Endothelial cell of umbilical vein (primary cell): ENCODE results near the gene VDAC2. TPM values are rescaled to one million over a fixed set of nuclear protein-coding genes. Genes with fewer than 3 reads are reported as not detected.

Experiments
- BruUV-seq: library from RNA; stranded (reverse); fragments of 400-500 nt; replicated peaks from 2 replicates; lab custom pipeline; 2021; lab: Mats Ljungman, UMichigan
- CTCF ChIA-PET: fragments of 300-600, 350-600 bp; sonication (Branson Sonifier 250); formaldehyde crosslinking; loops from one replicate; lab custom pipeline; 2021; ENCODE audit warnings: antibody characterized with exemption, inconsistent platforms; lab: Charles Lee
- POLR2A ChIA-PET: fragments of 300-600, 350-600 bp; sonication (Branson Sonifier 250); formaldehyde crosslinking; loops from one replicate; lab custom pipeline; 2021; ENCODE audit warnings: antibody characterized with exemption, inconsistent platforms; lab: Charles Lee
- DNase-seq: peaks from one replicate; pipeline ENCODE4 v3.0.0-alpha.2; 2011; ENCODE audit warnings: low read depth, low spot score
- FAIRE-seq: peaks from 2 replicates; lab custom pipeline; 2011; peaks lifted over from hg19 to GRCh38; lab: Jason Lieb, UNC
- H2AFZ ChIP-seq: 2 replicates; pipeline ENCODE4 v1.6.0; 2012; ENCODE audit warnings: low read depth, low read length, control low read depth, inconsistent platforms
- H3K27ac ChIP-seq: 2 replicates; pipeline ENCODE4 v1.5.1; 2011; ENCODE audit warnings: low read depth, mild to moderate bottlenecking, control low read depth, low read length, moderate library complexity; ENCODE audit not compliant: insufficient read depth
- H3K27me3 ChIP-seq, 2 experiments: 2 replicates each; pipeline versions ENCODE4 v1.6.0 to v1.6.1; 2011; ENCODE audit warnings: low read length in 2 of 2, mixed read lengths in 1 of 2; ENCODE audit not compliant: control insufficient read depth in 2 of 2, insufficient read depth in 2 of 2
- H3K36me3 ChIP-seq, 2 experiments: 2 replicates in 1 of 2; 3 replicates in 1 of 2; pipeline ENCODE4 v1.5.1; 2011; ENCODE audit warnings: low read length in 2 of 2, mild to moderate bottlenecking in 1 of 2, moderate library complexity in 1 of 2; ENCODE audit not compliant: control insufficient read depth in 2 of 2, insufficient read depth in 2 of 2; ENCODE audit errors: extremely low read depth in 1 of 2
- H3K4me1 ChIP-seq: 3 replicates; pipeline ENCODE4 v1.5.1; 2011; ENCODE audit warnings: mild to moderate bottlenecking, low read length; ENCODE audit not compliant: control insufficient read depth, insufficient read depth; ENCODE audit errors: extremely low read depth
- H3K4me2 ChIP-seq: 2 replicates; pipeline ENCODE4 v1.6.1; 2011; ENCODE audit warnings: low read length, control low read depth, mixed read lengths; ENCODE audit not compliant: insufficient read depth
- H3K4me3 ChIP-seq, 3 experiments: fragments of 200-600 bp in 1 of 3; sonication (generic), shearing (Covaris generic) in 1 of 3; replicated peaks in 1 of 3; 2 replicates each; pipeline ENCODE4 v1.5.1; 2011 to 2016; ENCODE audit warnings: control low read depth in 3 of 3, low read length in 3 of 3, mild to moderate bottlenecking in 2 of 3, inconsistent platforms in 1 of 3, low read depth in 1 of 3, moderate library complexity in 1 of 3; ENCODE audit not compliant: insufficient read depth in 1 of 3
- H3K79me2 ChIP-seq: 2 replicates; pipeline ENCODE4 v1.6.0; 2012; ENCODE audit warnings: low read length, inconsistent platforms; ENCODE audit not compliant: control insufficient read depth, insufficient read depth
- H3K9ac ChIP-seq: replicated peaks from 2 replicates; pipeline ENCODE3; 2011; ENCODE audit warnings: low read length, control low read depth; ENCODE audit not compliant: insufficient read depth; ENCODE audit errors: extremely low read depth
- H3K9me1 ChIP-seq: replicated peaks from 3 replicates; pipeline ENCODE4 v1.6.0; 2011; ENCODE audit warnings: mild to moderate bottlenecking, low read length; ENCODE audit not compliant: control insufficient read depth, insufficient read depth; ENCODE audit errors: extremely low read depth
- H3K9me3 ChIP-seq: replicated peaks from 2 replicates; pipeline ENCODE4 v1.5.1; 2012; ENCODE audit warnings: low read length, inconsistent platforms; ENCODE audit not compliant: control insufficient read depth, insufficient read depth
- H4K20me1 ChIP-seq: replicated peaks from 2 replicates; pipeline ENCODE3; 2011; ENCODE audit warnings: mild to moderate bottlenecking, low read length; ENCODE audit not compliant: control insufficient read depth, insufficient read depth; ENCODE audit errors: extremely low read depth
- EZH2 ChIP-seq: IDR thresholded peaks from 2 replicates; pipeline ENCODE4 v1.6.1; 2012; ENCODE audit warnings: borderline replicate concordance, low read depth, mild to moderate bottlenecking, moderate library complexity, low read length, inconsistent platforms; ENCODE audit not compliant: severe bottlenecking
- FOS ChIP-seq: IDR thresholded peaks from 2 replicates; pipeline ENCODE4 v1.6.1; 2011; ENCODE audit warnings: mild to moderate bottlenecking, low read length, moderate library complexity, borderline replicate concordance; ENCODE audit not compliant: insufficient read depth
- GATA2 ChIP-seq: IDR thresholded peaks from 2 replicates; pipeline ENCODE4 v1.7.0; 2011; ENCODE audit warnings: low read depth, mild to moderate bottlenecking, moderate library complexity, mixed read lengths, low read length; ENCODE audit not compliant: insufficient read length, insufficient read depth
- JUN ChIP-seq: IDR thresholded peaks from 2 replicates; pipeline ENCODE4 v1.6.1; 2011; ENCODE audit warnings: borderline replicate concordance, low read depth; ENCODE audit not compliant: insufficient read length, insufficient read depth
- MAX ChIP-seq: IDR thresholded peaks from 2 replicates; pipeline ENCODE4 v1.6.1; 2011; ENCODE audit not compliant: insufficient read depth, insufficient read length
- MYC ChIP-seq: IDR thresholded peaks from one replicate; pipeline ENCODE4 v1.6.1; 2011; ENCODE audit warnings: mild to moderate bottlenecking, low read depth, low read length
- POLR2A ChIP-seq: IDR thresholded peaks from 2 replicates; pipeline ENCODE4 v1.6.1; 2012; ENCODE audit warnings: low read depth, mild to moderate bottlenecking, control low read depth, low read length
- POLR2AphosphoS5 ChIP-seq: IDR thresholded peaks from 2 replicates; pipeline ENCODE4 v1.6.1; 2012; ENCODE audit warnings: low read depth, mild to moderate bottlenecking, control low read depth, low read length, moderate library complexity; ENCODE audit not compliant: insufficient read depth
- dilution Hi-C: fragments of 300-500 bp; cut with MboI; formaldehyde crosslinking; loops from one replicate; pipeline ENCODE4 v1.15.0; 2019; ENCODE audit warnings: low sequenced_read_pairs; ENCODE audit not compliant: extremely low pct_ligation_motif_present
- intact Hi-C: fragments of 100-400 bp; cut with micrococcal nuclease; formaldehyde crosslinking; loops from one replicate; pipeline ENCODE4 v1.10.0; 2022
- polyA plus RNA-seq, 4 experiments: library from polyadenylated mRNA; depleted of rRNA in 3 of 4; stranded (reverse) in 3 of 4; unstranded in 1 of 4; fragments of >200 nt; gene quantifications; 2 replicates each; pipeline versions ENCODE4 v1.2.1 to v1.2.3, GENCODE V29; 2011 to 2012; ENCODE audit warnings: missing spikeins in 1 of 4
- total RNA-seq: library from RNA; stranded (reverse); gene quantifications from 2 replicates; pipeline ENCODE4 v1.2.3, GENCODE V29; 2021
- TF ChIP-seq, protein P1 (sequence below), 2 donors: IDR thresholded peaks; 1 replicate in 1 of 2; 2 replicates in 1 of 2; pipeline ENCODE4 v1.5.1; 2011; ENCODE audit warnings: low read length in 2 of 2, mild to moderate bottlenecking in 2 of 2, moderate library complexity in 2 of 2, control low read depth in 1 of 2, inconsistent platforms in 1 of 2, low read depth in 1 of 2; ENCODE audit not compliant: insufficient read depth in 1 of 2; ENCODE audit errors: extremely low read depth in 1 of 2

Gene VDAC2
- total and polyA plus RNA-seq, 2 donors (not counting 3 experiments of a cell fraction or from before 2014, with no cell fraction given), result 89.3 to 222 TPM

DNA sequence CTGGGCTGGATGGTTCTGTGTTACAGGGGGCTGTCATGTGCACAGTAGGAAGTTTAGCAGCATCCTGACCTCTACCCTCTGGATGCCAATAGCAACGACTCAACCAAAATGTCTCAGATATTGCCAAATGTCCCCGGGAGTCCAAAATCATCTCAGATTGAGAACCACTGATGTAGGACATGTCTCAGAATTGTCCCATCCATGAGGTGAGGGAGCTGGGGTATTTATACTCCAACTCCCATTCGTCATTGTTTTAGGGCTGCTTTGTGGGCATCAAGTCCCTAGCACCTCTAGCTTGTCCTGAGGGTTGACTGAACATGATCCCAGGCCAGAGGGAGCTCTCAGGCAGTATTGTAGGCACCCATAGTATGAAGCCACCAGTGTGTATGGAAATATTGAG lies 50.4 kb downstream of the VDAC2 start:
- TF ChIP-seq GATA2, result no peak
- TF ChIP-seq MYC, result no peak
- TF ChIP-seq FOS, result no peak
- TF ChIP-seq, protein P1, sequence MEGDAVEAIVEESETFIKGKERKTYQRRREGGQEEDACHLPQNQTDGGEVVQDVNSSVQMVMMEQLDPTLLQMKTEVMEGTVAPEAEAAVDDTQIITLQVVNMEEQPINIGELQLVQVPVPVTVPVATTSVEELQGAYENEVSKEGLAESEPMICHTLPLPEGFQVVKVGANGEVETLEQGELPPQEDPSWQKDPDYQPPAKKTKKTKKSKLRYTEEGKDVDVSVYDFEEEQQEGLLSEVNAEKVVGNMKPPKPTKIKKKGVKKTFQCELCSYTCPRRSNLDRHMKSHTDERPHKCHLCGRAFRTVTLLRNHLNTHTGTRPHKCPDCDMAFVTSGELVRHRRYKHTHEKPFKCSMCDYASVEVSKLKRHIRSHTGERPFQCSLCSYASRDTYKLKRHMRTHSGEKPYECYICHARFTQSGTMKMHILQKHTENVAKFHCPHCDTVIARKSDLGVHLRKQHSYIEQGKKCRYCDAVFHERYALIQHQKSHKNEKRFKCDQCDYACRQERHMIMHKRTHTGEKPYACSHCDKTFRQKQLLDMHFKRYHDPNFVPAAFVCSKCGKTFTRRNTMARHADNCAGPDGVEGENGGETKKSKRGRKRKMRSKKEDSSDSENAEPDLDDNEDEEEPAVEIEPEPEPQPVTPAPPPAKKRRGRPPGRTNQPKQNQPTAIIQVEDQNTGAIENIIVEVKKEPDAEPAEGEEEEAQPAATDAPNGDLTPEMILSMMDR (IDR thresholded peaks at IDR 0.05; ENCODE audit: extremely low read depth in 1 of 2, insufficient read depth in 1 of 2, low read depth in 1 of 2, low read length in 2 of 2), result no peak
- TF ChIP-seq POLR2A, result no peak
- TF ChIP-seq EZH2, result no peak
- TF ChIP-seq POLR2AphosphoS5, result no peak
- TF ChIP-seq MAX, result no peak
- TF ChIP-seq JUN, result no peak
- ChIA-PET CTCF (no interaction called here), POLR2A (no interaction called here)
- dilution Hi-C loops (no loop called here), intact Hi-C loops (no loop called here)
- Histone ChIP-seq H3K27ac (no peak overlapping the region), H3K9me3 (no peaks in the 10 kb centered on the region), H3K4me2 (no peak overlapping the region), H3K4me1 (no peaks in the 10 kb centered on the region), H3K79me2 (no peaks in the 10 kb centered on the region), H3K36me3 (no peaks in the 10 kb centered on the region), H3K27me3 (no peaks in the 10 kb centered on the region), H4K20me1 (no peaks in the 10 kb centered on the region), H3K9me1 (no peaks in the 10 kb centered on the region), H3K4me3 (no peak overlapping the region), H3K9ac (no peak overlapping the region), H2AFZ (no peak overlapping the region)
- no TSS peak for BruUV-seq
- no peak for FAIRE-seq
- no peak for DNase-seq
